ENCODE results near the gene C11orf54. TPM values are rescaled to one million over a fixed set of nuclear protein-coding genes. Genes with fewer than 3 reads are reported as not detected.

The C11orf54 gene
- total RNA-seq, 1 experiment from 2014 or later, result 37.2 TPM

DNA sequence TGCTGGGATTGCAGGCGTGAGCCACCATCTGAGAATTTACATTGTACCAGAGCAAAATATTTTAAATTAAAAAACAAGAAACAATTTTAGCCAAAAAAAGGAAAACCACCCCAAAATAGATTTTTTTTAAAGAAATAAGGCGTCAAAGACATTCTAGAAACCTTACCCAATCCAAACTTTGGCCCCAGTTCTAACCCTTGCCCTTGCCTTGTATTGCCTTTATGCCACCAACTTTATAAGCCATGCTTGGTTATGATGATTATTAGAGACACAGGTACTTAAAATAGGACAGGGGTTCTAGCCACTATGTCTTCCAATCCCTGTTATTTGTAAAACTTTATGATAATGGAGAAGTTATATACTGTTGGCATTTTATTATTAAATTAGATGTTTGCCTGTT is 11.8 kb downstream of the C11orf54 start:
- no peaks in the 10 kb centered on the region for H3K4me1 ChIP-seq (replicated peaks; ENCODE audit: insufficient read depth)
- H3K9me2 ChIP-seq (ENCODE audit: insufficient read depth), result no peaks in the 10 kb centered on the region
- H2AFZ ChIP-seq, result no peak overlapping the region
- H3K4me2 ChIP-seq, result no peak overlapping the region
- ChIA-PET POLR2A (ENCODE audit: unreplicated experiment) (no interaction called here), CTCF (no interaction called here)
- intact Hi-C loops (cut with micrococcal nuclease; ENCODE audit: unreplicated experiment), result no loop called here
- H3K27me3 ChIP-seq (ENCODE audit: insufficient read depth, low read depth), result no peaks in the 10 kb centered on the region
- no peak overlapping the region for H3K4me3 ChIP-seq
- no peaks in the 10 kb centered on the region for H3K9me3 ChIP-seq (ENCODE audit: insufficient read depth, low read depth)
- H4K20me1 ChIP-seq (ENCODE audit: insufficient read depth), result no peaks in the 10 kb centered on the region
- TF ChIP-seq, protein P1, sequence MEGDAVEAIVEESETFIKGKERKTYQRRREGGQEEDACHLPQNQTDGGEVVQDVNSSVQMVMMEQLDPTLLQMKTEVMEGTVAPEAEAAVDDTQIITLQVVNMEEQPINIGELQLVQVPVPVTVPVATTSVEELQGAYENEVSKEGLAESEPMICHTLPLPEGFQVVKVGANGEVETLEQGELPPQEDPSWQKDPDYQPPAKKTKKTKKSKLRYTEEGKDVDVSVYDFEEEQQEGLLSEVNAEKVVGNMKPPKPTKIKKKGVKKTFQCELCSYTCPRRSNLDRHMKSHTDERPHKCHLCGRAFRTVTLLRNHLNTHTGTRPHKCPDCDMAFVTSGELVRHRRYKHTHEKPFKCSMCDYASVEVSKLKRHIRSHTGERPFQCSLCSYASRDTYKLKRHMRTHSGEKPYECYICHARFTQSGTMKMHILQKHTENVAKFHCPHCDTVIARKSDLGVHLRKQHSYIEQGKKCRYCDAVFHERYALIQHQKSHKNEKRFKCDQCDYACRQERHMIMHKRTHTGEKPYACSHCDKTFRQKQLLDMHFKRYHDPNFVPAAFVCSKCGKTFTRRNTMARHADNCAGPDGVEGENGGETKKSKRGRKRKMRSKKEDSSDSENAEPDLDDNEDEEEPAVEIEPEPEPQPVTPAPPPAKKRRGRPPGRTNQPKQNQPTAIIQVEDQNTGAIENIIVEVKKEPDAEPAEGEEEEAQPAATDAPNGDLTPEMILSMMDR (conservative IDR thresholded peaks at IDR 0.05), result no peak
- H3K27ac ChIP-seq, result no peak overlapping the region
- no peak for DNase-seq
- H3K36me3 ChIP-seq (ENCODE audit: low read depth), result peaks cover 16% of the 10 kb centered on the region
- H3K79me2 ChIP-seq (ENCODE audit: low read depth), result no peaks in the 10 kb centered on the region
- peaks cover 8% of the 10 kb centered on the region; the same call in 1 of the 2 replicates for H3F3A ChIP-seq (ENCODE audit: insufficient read depth, low read depth)
- BruUV-seq (replicated peaks), result no TSS peak

DNA sequence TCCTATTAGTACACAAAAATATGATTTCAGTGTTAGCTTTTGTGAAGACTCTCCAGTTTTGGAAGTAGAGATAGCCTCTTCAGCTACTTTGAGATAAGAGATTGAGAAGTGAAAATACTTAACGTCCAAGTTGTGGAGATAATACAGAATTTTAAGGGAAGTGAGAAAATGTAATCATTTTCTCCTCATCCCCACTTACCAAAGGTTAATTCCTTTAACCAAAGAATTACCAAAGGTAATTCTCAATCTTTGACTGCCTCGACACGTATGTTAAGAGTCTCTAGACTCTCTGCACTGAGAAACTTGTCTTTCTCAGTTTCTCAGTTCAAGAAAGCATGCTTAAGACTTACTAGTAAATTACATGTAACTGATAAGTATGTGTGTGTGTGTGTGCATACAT is 15.3 kb downstream of the C11orf54 start:
- peaks cover 41% of the 10 kb centered on the region for H3K36me3 ChIP-seq (ENCODE audit: low read depth)
- H3K4me3 ChIP-seq, result no peak overlapping the region
- H4K20me1 ChIP-seq (ENCODE audit: insufficient read depth), result no peaks in the 10 kb centered on the region
- ChIA-PET POLR2A (ENCODE audit: unreplicated experiment) (no interaction called here), CTCF (no interaction called here)
- no peaks in the 10 kb centered on the region for H3K9me3 ChIP-seq (ENCODE audit: insufficient read depth, low read depth)
- H2AFZ ChIP-seq, result no peak overlapping the region
- no TSS peak for BruUV-seq (replicated peaks)
- no peaks in the 10 kb centered on the region for H3K27me3 ChIP-seq (ENCODE audit: insufficient read depth, low read depth)
- H3K4me1 ChIP-seq (replicated peaks; ENCODE audit: insufficient read depth), result no peaks in the 10 kb centered on the region
- no peaks in the 10 kb centered on the region for H3K9me2 ChIP-seq (ENCODE audit: insufficient read depth)
- intact Hi-C loops (cut with micrococcal nuclease; ENCODE audit: unreplicated experiment), result no loop called here
- no peak for DNase-seq
- no peak for TF ChIP-seq EZH2 (IDR thresholded peaks at IDR 0.05; ENCODE audit: low read depth)
- TF ChIP-seq, protein P1 (conservative IDR thresholded peaks at IDR 0.05), result no peak
- H3K79me2 ChIP-seq (ENCODE audit: low read depth), result no peaks in the 10 kb centered on the region
- H3K4me2 ChIP-seq, result no peak overlapping the region
- H3K27ac ChIP-seq, result no peak overlapping the region
- H3F3A ChIP-seq (ENCODE audit: insufficient read depth, low read depth), result no peaks in the 10 kb centered on the region

DNA sequence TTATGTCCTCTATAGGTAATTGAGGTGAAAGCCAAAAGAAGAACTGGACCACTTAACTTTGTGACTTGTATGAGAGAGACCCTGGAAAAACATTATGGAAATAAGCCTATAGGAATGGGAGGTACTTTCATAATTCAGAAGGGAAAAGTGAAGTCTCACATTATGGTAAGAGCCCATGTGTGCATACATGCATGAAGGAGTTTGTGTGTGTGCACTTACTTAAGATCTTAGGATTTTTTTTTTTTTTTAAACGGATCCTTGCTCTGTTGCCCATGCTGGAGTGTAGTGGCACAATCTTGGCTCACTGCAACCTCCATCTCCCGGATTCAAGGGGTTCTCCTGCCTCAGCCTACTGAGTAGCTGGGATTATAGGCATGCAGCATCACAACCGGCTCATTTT is 15.8 kb downstream of the C11orf54 start:
- H3K4me2 ChIP-seq, result no peak overlapping the region
- BruUV-seq (replicated peaks), result no TSS peak
- no peak overlapping the region for H2AFZ ChIP-seq
- intact Hi-C loops (cut with micrococcal nuclease; ENCODE audit: unreplicated experiment), result no loop called here
- DNase-seq, result no peak
- no peaks in the 10 kb centered on the region for H3K9me3 ChIP-seq (ENCODE audit: insufficient read depth, low read depth)
- peaks cover 41% of the 10 kb centered on the region for H3K36me3 ChIP-seq (ENCODE audit: low read depth)
- no peaks in the 10 kb centered on the region for H3K79me2 ChIP-seq (ENCODE audit: low read depth)
- POLR2A ChIA-PET (ENCODE audit: unreplicated experiment), result no interaction called here
- no peaks in the 10 kb centered on the region for H3K9me2 ChIP-seq (ENCODE audit: insufficient read depth)
- TF ChIP-seq, protein P1 (conservative IDR thresholded peaks at IDR 0.05), result no peak
- TF ChIP-seq EZH2 (IDR thresholded peaks at IDR 0.05; ENCODE audit: low read depth), result no peak
- H4K20me1 ChIP-seq (ENCODE audit: insufficient read depth), result no peaks in the 10 kb centered on the region
- H3K27ac ChIP-seq, result no peak overlapping the region
- CTCF ChIA-PET, result interaction anchor here (0.6 kb wide), 1 partner anchor 27 kb away, joined by 3 read pairs; the partner anchor contains the start of gene MED17
- no peaks in the 10 kb centered on the region for H3K4me1 ChIP-seq (replicated peaks; ENCODE audit: insufficient read depth)
- H3K4me3 ChIP-seq, result no peak overlapping the region
- H3K27me3 ChIP-seq (ENCODE audit: insufficient read depth, low read depth), result no peaks in the 10 kb centered on the region
- H3F3A ChIP-seq (ENCODE audit: insufficient read depth, low read depth), result no peaks in the 10 kb centered on the region
